DND-41 (cell line): ENCODE results near the gene RIOX2.

Experiments used
- CTCF ChIP-seq: IDR thresholded peaks from 2 replicates; pipeline ENCODE4 v1.5.1; 2012; ENCODE audit warnings: borderline replicate concordance, low read length, moderate library complexity, mild to moderate bottlenecking; ENCODE audit not compliant: poor library complexity, severe bottlenecking; ENCODE audit errors: extremely low read depth
- EZH2 ChIP-seq: IDR thresholded peaks from 3 replicates; pipeline ENCODE4 v1.6.1; 2012; ENCODE audit warnings: borderline replicate concordance, low read depth, mild to moderate bottlenecking, moderate library complexity, low read length, inconsistent platforms; ENCODE audit not compliant: severe bottlenecking

- TF ChIP-seq CTCF = no peak
- no peak for TF ChIP-seq EZH2
Measured at GRCh38 chr3:97942801-97943546, 29.3 kb downstream of the RIOX2 start.
